SKM-1 (cell line): ENCODE results near the gene MAD2L1BP.
"Not testable (repeated sequence)": the region's sequence is repeated elsewhere in the genome, so short reads cannot be mapped to it uniquely, and the experiment has no call there.

Experiments used
- DNase-seq: peaks from one replicate; lab custom pipeline; 2025; ENCODE audit not compliant: unreplicated experiment; lab: John Stamatoyannopoulos, UW

MAD2L1BP gene

DNA sequence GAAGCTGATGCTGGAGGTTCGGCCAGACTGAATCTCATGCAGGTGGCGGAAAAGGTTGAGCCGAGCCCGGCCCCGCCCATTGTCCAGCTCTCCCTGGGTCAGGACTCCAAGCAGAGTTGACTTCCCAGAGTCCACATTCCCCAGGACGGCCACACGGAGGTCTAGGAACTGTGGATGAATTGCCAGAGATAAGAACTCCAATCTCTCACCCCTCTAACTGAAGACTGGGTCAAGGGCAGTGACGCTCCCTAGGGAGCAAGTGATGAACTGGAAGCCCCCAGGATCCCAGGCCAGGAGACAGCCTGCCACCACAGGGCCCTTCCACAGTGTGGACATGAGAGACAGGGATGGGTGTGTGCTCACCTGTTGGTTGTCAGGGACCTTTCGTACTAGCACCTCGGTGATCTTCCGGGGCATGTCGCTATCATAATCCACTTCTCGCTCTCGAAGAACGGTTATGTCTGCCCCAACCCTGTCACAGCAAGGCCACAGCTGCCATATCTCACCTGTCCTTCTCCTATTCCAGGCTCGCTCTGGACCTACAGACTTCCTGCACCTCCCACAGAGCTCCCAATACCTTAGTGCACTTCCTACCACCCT lies 10.1 kb upstream of the MAD2L1BP start:
- no peak for DNase-seq

GRCh38 chr6:43627008-43627825 lies 8.4 kb upstream of the MAD2L1BP start:
- DNase-seq: peak; percentile 49

- DNase-seq: no peak
These were observed 7.1 kb upstream of the MAD2L1BP start for GRCh38 chr6:43628393-43629103.

DNA sequence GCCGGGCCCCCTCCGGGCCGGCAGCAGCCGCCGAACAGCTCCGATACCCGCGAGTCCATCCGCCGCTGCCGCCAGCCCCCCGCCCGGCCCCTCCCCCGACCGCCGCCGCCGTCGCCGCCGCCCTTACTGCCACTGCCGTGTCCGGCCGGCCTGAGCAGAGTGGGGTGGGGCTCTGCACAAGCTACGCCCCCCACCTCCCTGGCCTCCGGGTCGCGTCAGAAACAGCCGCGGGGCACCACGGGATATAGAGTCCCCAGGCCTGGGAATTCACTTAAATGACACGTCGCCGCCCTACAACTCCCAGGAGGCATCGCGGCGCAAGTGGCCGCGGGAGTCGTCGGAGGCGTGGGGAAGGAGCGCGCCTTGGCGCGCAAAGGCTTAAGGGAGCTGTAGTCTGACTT lies 6.5 kb upstream of the MAD2L1BP start, which contains the start of gene GTPBP2:
Gene GTPBP2 (minus strand): TSS at position 161 of the 401 bp plus-strand sequence. CDS start 102 bp downstream, at position 59.
- DNase-seq: peak; percentile 98

DNA sequence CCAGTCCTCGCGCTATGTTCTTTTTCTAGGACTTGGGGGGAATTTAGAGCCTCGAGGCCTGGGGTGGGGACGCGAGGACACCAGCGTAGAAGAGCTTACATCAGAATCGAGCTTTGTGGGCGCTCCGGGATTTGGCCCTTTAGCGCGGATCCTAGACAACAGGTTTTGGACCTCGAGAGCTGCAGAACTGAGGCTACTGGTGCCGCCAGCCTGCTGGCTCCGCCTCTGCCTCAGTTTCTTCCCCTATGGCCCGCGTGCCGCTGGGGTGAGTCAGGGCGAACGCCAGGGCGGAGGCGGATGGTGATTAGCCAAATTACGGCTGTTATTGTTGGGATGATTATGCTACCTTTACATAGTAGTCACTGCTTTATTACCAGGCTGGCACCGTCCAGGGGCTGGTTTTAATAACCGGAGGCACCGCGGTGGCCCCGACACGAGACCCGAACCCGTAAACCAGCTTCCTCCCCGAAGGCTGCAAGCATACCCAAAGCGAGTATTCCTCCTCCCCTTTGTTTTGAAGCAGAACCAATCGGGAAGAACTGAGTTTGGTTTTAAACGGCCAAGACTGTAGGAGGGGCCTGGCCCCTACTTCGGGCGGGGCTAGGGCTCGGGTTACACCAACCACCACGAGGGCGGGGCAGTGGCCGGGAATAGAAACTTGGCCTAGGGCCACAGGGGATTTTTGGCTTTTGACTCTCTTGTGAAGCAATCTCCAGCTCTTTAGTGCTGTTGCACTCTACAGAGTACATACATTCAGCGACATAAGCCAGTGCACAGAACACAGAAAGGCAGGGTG lies 5.9 kb upstream of the MAD2L1BP start:
- peak; percentile 96 for DNase-seq

DNA sequence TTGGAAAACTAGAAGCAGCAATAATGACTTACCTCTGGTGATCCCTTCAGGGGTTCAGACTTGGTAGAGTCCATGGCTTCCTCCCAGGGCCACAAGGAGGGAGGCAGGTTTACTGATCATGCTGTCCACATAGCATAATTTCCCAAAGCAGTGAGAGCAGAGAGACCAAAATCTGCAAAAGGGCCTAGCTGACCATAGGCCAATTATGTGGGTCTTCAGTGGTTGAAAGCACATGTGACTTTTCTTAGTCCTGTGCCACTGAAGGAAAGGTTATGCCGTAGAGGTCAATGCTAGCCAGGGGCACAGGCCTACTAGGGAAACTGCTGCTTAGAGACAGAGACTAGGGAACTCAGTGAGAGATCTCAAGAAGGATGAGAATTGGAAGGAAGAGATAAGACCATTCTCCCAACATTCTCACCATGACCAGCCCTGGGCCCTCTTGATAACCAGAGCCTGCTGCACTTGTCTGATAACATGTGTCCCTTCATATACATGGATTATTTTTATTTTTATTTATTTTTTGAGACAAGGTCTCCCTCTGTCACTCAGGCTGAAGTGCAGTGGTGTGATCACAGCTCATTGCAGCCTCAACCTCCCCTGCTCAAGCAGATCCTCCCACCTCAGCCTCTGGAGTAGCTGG lies 4.5 kb upstream of the MAD2L1BP start:
- DNase-seq: no peak

DNA sequence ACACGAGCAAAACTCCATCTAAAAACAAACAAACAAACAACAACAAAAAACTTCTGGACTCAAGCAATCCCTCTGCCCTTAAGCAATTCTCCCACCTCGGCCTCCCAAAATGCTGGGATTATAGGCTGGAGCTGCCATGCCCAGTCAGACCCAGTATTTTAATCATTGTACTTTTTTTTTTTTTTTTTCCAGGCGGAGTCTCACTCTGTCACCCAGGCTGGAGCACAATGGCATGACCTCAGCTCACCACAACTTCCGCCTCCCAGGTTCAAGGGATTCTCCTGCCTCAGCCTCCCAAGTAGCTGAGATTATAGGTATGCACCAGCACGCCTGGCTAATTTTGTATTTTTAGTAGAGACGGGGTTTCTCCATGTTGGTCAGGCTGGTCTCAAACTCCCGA lies 2.6 kb upstream of the MAD2L1BP start:
- DNase-seq: not testable (repeated sequence)

- DNase-seq: no peak
These were observed 837 bp upstream of the MAD2L1BP start for GRCh38 chr6:43634702-43635303.

GRCh38 chr6:43636308-43636659 lies 644 bp downstream of the MAD2L1BP start:
- no peak for DNase-seq

DNA sequence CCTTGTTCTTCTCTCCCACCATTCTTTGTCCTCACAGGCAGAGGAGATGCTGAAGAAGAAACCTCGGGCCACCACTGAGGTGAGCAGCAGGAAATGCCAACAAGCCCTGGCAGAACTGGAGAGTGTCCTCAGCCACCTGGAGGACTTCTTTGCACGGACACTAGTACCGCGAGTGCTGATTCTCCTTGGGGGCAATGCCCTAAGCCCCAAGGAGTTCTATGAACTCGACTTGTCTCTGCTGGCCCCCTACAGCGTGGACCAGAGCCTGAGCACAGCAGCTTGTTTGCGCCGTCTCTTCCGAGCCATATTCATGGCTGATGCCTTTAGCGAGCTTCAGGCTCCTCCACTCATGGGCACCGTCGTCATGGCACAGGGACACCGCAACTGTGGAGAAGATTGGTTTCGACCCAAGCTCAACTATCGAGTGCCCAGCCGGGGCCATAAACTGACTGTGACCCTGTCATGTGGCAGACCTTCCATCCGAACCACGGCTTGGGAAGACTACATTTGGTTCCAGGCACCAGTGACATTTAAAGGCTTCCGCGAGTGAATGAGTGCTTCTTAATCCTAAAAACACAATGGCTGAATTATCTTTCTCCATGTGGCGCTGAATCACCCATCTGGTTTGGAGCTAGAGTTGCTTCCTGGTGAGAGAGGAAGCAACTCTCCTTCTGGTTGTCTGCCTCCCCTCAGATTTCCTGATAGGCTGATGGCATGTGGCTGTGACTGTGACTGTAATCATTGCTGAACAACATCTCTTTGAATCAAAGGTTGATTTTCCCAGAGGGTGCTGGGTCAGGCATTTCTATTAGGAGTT lies 4.6 kb downstream of the MAD2L1BP start:
- DNase-seq: no peak

DNA sequence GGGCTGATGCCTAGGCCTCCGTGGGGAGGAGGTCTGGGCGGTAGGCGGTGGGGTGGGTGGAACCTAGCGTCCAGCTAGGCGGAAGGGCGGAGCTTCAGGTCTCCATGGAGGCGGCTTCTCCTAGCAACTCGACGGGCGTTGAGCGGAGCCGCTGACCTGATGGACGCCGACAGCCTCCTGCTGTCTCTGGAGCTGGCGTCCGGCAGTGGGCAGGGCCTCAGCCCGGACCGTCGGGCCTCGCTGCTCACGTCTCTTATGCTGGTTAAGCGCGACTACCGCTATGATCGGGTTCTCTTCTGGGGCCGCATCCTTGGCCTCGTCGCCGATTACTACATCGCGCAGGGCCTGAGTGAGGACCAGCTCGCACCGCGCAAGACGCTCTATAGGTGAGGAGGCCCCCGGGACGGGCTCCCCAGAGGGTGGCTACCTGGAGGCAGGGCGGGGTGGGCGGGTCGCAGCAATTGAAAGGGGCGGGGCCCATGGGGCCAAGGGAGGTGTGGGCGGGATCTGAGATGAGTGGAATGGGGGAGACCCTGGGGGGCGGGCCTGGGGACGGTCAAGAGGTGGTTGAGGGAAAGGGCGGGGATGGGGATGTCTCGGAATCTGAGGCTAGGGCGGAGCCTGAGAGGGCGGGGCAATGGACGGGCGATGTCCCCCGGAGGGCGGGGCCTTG lies 9.4 kb downstream of the MAD2L1BP start, which contains the start of gene RSPH9:
Gene RSPH9 (plus strand): TSS at position 97 of the 673 bp plus-strand sequence. CDS start 63 bp downstream, at position 160.
- no peak for DNase-seq

- DNase-seq: no peak
These were observed 9.9 kb downstream of the MAD2L1BP start for GRCh38 chr6:43645613-43645964.

DNA sequence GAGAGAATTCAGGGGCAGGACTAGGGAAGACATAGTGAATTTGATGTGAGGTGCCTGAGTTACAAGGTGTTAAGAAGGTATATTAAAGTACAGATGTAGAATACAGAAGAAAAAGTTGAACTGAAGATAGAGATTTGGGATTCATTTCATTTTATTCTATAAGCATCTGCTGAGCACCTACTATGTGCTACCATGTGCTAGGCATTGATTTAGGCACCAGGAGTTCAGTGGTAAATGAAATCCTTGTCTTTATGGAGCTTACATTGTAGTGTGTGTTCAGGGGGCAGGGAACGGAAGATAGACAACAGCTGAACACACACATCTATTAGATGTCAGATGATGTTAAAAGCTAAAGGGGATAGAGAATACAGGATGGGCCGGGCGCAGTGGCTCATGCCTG lies 12.0 kb downstream of the MAD2L1BP start:
- DNase-seq: no peak

- no peak for DNase-seq
These were observed 12.6 kb downstream of the MAD2L1BP start for GRCh38 chr6:43648248-43648647.

DNA sequence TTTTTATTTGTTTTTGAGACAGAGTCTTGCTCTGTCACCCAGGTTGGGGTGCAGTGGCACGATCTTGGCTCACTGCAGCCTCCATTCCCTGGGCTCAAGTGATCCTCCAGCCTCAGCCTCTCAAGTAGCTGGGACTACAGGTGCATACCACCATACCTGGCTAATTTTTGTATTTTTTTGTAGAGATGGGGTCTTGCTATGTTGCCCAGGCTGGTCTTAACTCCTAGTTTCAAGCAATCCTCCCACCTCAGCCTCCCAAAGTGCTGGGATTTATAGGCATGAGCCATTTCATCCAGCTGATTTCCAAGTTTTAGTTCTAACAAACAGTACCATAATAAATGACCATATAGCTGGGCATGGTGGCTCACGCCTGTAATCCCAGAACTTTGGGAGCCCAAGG lies 17.2 kb downstream of the MAD2L1BP start:
- DNase-seq: not testable (repeated sequence)

DNA sequence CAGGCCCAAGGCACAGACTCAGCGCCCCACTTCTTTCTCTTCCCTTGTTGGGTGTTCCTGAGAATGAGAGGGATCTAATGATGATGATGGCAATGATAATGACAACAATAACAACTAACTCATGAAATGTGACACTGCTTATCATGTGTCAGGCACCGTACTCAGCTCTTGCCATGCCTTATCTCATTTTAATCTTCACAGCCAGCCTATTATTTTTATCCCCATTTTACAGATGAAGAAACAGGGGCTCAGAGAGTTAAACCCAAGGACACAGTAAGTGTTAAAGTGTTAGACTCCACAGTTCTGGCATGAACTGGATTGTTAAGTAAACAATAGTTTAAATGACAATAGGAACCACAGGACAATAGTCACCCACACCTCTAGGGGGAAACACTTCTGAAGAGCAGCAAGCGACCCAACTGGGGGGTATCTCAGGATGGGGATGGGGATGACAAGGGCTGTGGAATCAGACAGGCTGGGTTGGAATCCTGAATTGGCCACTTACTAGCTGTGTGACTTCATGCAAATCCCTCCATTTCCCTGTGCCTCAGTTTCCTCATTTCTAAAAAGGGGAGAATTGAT lies 21.7 kb downstream of the MAD2L1BP start:
- no peak for DNase-seq

DNA sequence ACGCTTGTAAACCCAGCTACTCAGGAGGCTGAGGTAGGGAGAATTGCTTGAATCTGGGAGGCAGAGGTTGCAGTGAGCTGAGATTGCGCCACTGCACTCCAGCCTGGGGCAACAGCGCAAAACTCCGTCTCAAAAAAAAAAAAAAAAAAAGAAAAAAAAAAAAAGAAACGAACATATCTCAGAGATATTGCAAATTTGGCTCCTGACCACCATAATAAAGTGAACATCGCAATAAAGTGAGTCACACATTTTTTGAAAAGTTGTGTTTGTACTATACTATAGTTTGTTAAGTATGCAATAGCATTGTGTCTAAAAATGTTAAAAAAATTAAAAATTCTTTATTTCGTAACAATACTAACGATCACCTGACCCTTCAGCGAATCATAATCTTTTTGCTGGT lies 22.5 kb downstream of the MAD2L1BP start:
- DNase-seq: no peak

GRCh38 chr6:43662948-43663347 lies 27.3 kb downstream of the MAD2L1BP start:
- DNase-seq: not testable (repeated sequence)
